NT2/D1 (cell line): ENCODE data around the gene MEGF6.

Source experiments
- DNase-seq: peaks from one replicate; pipeline ENCODE4 v3.0.0-alpha.2; 2011; ENCODE audit warnings: low read depth, low spot score
- H3K27me3 ChIP-seq: 2 replicates; pipeline ENCODE4 v1.6.0; 2011; ENCODE audit warnings: mild to moderate bottlenecking; ENCODE audit not compliant: insufficient read length, insufficient read depth
- H3K36me3 ChIP-seq: 2 replicates; pipeline ENCODE4 v1.6.1; 2011; ENCODE audit warnings: mild to moderate bottlenecking, low read length, mixed read lengths; ENCODE audit not compliant: insufficient read depth, insufficient read length
- H3K4me1 ChIP-seq: 2 replicates; pipeline ENCODE4 v1.5.1; 2011; ENCODE audit not compliant: insufficient read depth, insufficient read length
- H3K4me3 ChIP-seq: 2 replicates; pipeline ENCODE4 v1.5.1; 2011; ENCODE audit warnings: low read depth; ENCODE audit not compliant: insufficient read length
- H3K9ac ChIP-seq: 2 replicates; pipeline ENCODE4 v1.6.0; 2011; ENCODE audit warnings: low read depth; ENCODE audit not compliant: insufficient read length
- H3K9me3 ChIP-seq: 2 replicates; pipeline ENCODE4 v1.5.1; 2011; ENCODE audit warnings: mild to moderate bottlenecking, low read length; ENCODE audit not compliant: insufficient read depth
- SUZ12 ChIP-seq: IDR thresholded peaks from 2 replicates; pipeline ENCODE4 v1.6.1; 2011; ENCODE audit not compliant: insufficient read length, insufficient read depth; ENCODE audit errors: extremely low read depth
- YY1 ChIP-seq: IDR thresholded peaks from 2 replicates; pipeline ENCODE4 v1.6.1; 2011; ENCODE audit not compliant: insufficient read length, insufficient read depth
- ZNF274 ChIP-seq: IDR thresholded peaks from 2 replicates; pipeline ENCODE4 v1.6.1; 2011; ENCODE audit warnings: mild to moderate bottlenecking, low read depth, low read length

MEGF6 gene

DNA sequence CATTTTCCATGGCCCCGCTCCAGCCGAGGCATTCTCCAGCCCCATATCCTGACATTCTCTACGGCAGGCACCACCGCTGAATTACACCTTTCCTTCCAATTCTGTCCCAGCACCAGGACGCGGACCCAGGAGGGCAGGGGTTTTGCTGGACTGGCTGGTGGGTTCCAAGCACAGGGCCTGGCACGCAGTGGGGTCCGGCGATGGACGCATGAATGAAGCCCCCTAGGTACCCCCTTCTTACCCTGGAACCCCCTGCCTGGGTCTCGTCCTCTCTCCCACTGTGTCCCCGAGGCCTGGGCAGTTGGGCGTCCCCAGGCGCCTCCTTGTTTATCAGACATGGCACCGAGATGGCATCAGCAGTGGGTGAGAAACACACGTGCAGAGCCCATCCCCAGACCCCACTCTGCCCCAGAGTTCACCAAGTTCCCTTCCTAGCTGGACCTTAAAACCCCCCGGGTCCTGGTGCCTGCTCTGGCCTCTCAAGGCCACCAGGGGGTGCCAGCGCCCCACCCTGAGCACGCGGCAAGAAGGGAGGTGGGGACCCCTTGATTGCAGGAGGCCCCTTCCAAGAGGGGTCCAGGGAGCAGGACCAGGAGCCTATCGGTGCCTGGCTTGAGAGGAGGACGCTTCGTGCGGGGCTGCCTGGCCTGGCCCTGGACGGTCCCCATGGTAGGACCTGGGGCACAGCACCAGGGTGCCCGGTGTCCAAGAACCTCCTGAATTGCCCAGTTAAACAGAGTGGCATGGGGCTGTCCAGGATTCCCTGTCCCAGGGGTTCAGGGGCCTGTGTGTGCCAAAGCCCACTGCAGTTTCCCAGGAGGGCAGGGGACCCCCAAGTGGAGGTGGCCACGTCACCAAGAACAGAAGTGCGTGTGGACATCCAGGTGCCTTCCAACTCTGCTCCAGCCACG lies 46.1 kb downstream of the MEGF6 start:
- H3K27me3 ChIP-seq, result no peaks in the 10 kb centered on the region
- peak overlapping the region; percentile 50 for H3K9ac ChIP-seq
- H3K9me3 ChIP-seq, result no peaks in the 10 kb centered on the region
- peaks cover 6% of the 10 kb centered on the region for H3K4me1 ChIP-seq
- TF ChIP-seq ZNF274 (no peak), SUZ12 (no peak)
- H3K4me3 ChIP-seq, result no peak overlapping the region
- no peak for DNase-seq
- H3K36me3 ChIP-seq, result no peaks in the 10 kb centered on the region

DNA sequence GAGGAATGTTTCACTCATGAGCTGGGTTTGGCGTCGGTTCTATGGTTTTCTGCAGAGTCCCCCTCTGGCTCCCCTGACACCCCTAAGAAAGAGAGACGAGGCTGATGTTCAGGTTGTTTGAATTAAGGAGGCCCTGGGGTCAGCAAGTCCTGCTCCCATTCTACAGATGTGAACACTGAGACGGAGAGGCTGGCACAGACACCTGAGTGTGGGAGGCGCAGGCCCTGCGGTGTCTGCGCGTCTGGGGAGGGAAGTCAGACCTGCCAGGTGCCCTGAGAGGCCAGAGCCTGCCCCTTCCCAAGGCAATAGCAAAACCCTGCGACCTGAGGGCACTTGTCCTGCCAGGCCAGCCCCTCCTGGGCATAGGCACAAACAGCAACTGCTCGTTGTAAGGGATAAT lies 47.7 kb downstream of the MEGF6 start:
- Histone ChIP-seq H3K4me1 (peaks cover 6% of the 10 kb centered on the region), H3K4me3 (no peak overlapping the region), H3K27me3 (no peaks in the 10 kb centered on the region), H3K36me3 (no peaks in the 10 kb centered on the region), H3K9me3 (peaks cover 7% of the 10 kb centered on the region; the same call in 1 of the 2 replicates), H3K9ac (no peak overlapping the region)
- TF ChIP-seq ZNF274, result no peak
- no peak for TF ChIP-seq YY1
- no peak for TF ChIP-seq SUZ12
- DNase-seq, result no peak

DNA sequence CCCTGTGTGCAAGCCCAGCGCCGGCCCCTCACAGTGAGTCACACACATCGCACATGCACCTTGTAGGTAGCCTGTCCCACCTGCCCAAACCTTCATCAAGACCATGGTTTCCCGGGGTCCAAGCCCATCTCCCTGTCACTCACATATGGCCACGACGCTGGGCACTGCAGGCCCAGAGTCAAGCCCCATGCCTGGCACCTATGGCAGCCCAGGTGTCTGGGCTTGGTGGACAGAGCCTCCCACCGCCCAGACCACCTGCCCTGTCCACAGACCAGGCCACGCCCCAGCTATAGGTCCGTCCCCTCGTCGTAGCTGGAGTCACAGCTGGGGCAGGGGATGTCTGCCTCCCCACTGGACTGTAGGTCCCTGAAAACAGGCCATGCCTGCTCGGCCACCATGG lies 48.2 kb downstream of the MEGF6 start:
- Histone ChIP-seq H3K4me1 (peaks cover 6% of the 10 kb centered on the region), H3K27me3 (no peaks in the 10 kb centered on the region), H3K36me3 (no peaks in the 10 kb centered on the region), H3K4me3 (no peak overlapping the region), H3K9me3 (peaks cover 11% of the 10 kb centered on the region; the same call in 1 of the 2 replicates), H3K9ac (no peak overlapping the region)
- no peak for DNase-seq
- TF ChIP-seq SUZ12 (no peak), ZNF274 (no peak), YY1 (no peak)

DNA sequence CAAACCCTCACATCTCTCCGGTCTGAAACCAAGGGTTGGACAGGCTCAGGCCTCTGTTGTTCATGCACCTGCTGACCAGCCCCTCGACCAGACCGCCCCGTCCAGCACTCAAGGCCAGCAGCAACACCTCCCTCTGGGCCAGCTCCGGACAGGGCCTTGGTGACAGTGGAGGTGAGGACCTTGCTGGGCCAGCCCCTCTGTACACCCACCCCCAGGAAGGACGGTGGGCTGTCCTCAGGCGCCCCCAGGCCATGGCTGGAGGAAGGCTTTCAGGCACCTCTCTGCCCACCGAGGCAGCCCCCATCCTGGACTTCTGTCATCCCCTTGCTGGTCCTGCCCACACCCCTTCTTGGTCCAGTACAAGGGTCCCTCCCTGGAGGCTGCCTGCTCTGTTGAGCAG lies 48.6 kb downstream of the MEGF6 start:
- no peaks in the 10 kb centered on the region for H3K36me3 ChIP-seq
- no peak overlapping the region for H3K9ac ChIP-seq
- H3K4me1 ChIP-seq, result peaks cover 6% of the 10 kb centered on the region
- no peaks in the 10 kb centered on the region for H3K27me3 ChIP-seq
- no peak for DNase-seq
- TF ChIP-seq YY1, result no peak
- no peak for TF ChIP-seq ZNF274
- no peak for TF ChIP-seq SUZ12
- H3K9me3 ChIP-seq, result peaks cover 11% of the 10 kb centered on the region; the same call in 1 of the 2 replicates
- H3K4me3 ChIP-seq, result no peak overlapping the region

DNA sequence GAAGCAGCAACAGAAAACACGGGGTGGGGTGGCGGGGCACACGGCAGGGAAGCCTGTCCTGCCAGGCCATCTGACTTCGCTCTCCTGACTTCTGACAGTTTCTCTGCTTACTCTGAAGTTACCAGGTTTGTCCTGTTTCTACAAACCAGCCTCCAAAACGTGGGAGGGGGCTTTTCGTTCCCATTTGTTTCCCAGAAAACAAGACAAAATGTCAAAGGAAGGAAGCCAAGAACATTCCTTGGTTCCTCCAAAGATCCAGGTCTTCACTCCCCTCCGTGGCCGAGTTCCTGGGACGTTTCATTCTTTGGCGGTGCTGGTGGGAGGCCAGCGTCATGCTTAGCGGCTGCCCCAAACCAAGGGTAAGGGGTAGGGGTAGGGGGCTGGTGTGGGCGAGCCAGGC lies 49.6 kb downstream of the MEGF6 start:
- peaks cover 3% of the 10 kb centered on the region for H3K4me1 ChIP-seq
- no peaks in the 10 kb centered on the region for H3K27me3 ChIP-seq
- TF ChIP-seq SUZ12 (no peak), ZNF274 (no peak), YY1 (no peak)
- no peak overlapping the region for H3K9ac ChIP-seq
- DNase-seq, result no peak
- H3K9me3 ChIP-seq, result peaks cover 11% of the 10 kb centered on the region; the same call in 1 of the 2 replicates
- H3K4me3 ChIP-seq, result no peak overlapping the region
- H3K36me3 ChIP-seq, result no peaks in the 10 kb centered on the region

DNA sequence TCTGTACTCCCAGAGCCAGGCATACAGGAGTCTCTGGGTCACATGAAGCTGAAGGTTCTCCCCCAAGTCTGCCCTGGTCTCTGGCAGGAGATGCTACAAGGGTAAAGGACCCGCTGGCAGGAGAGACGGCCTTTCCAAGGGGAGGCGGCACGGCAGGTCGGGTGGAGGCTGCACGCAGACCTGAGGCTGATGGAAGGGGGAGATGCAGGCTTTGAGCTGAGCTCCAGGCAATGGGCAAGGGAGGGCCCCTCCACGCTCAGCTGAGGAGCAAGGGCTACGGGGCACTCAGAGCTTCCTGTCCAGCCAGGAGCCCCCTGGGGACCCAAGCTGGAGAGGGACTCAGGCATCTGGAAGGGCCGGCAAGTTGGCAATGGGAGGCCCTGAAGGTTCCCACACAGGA lies 50.3 kb downstream of the MEGF6 start:
- DNase-seq, result no peak
- peaks cover 11% of the 10 kb centered on the region; the same call in 1 of the 2 replicates for H3K9me3 ChIP-seq
- H3K36me3 ChIP-seq, result no peaks in the 10 kb centered on the region

DNA sequence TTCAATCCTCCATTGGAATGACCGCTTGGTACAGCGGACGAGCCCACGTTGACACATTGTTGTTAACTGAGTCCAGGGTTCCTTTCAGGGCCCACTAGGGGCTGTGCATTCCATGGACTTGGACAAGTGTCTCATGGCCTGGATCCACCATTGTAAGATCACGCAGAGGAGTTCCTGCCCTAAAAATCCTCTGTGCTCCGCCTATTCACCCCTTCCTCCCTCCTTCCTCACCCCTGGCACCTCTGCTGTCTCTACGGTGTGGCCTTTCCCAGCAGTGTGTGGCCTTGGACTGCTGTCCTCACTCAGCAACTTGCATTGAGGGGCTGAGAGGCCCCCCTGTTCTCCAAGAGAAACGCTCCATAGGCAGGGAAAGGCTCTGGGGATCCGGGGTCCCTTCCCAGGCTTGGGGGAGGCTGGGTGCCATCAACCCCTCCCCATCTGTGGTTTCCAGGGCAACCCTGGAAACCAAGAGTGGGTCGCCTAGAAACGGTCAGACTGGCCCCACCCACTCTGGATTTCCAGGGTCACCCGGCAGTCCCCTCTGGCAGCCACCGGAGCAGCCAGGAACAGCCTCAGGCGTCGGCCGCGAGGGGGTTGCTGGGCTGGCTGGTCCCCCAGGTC lies 50.9 kb downstream of the MEGF6 start:
- TF ChIP-seq SUZ12 (no peak), YY1 (no peak)
- no peaks in the 10 kb centered on the region for H3K27me3 ChIP-seq
- no peak overlapping the region for H3K9ac ChIP-seq
- H3K9me3 ChIP-seq, result peaks cover 11% of the 10 kb centered on the region; the same call in 1 of the 2 replicates
- no peak for DNase-seq
- H3K4me1 ChIP-seq, result peaks cover 3% of the 10 kb centered on the region
- H3K36me3 ChIP-seq, result no peaks in the 10 kb centered on the region
- H3K4me3 ChIP-seq, result no peak overlapping the region

More for the DNA sequence above, 50.3 kb downstream of the MEGF6 start:
- Histone ChIP-seq H3K9ac (no peak overlapping the region), H3K4me3 (no peak overlapping the region), H3K27me3 (no peaks in the 10 kb centered on the region), H3K4me1 (peaks cover 3% of the 10 kb centered on the region)
- no peak for TF ChIP-seq SUZ12
